Measurements from ENCODE around the gene DDX42.

- TF ChIP-seq POLR2A (IDR thresholded peaks at IDR 0.05) (peak; percentile 60 to 93), CTCF (IDR thresholded peaks at IDR 0.05) (no peak)
Measured at GRCh38 chr17:63741408-63742173, 32.4 kb upstream of the DDX42 start, which contains the start of gene STRADA.
